Colonic mucosa (tissue), 4 donors: ENCODE data around the gene PADI6. TPM values are rescaled to one million over a fixed set of nuclear protein-coding genes. Genes with fewer than 3 reads are reported as not detected.
A peak's percentile ranks its signal among the peaks of the same experiment; 100 is the strongest.

Experiments
- DNase-seq: peaks from one replicate; pipeline ENCODE4 v3.0.0-alpha.2; 2020
- H3K27ac ChIP-seq: fragments of 200-600 bp; one replicate; pipeline ENCODE4 v1.8.0; 2021
- H3K27me3 ChIP-seq: fragments of 200-600 bp; one replicate; pipeline ENCODE4 v1.8.0; 2021
- H3K36me3 ChIP-seq: fragments of 200-600 bp; one replicate; pipeline ENCODE4 v1.8.0; 2021
- H3K4me1 ChIP-seq: fragments of 200-600 bp; one replicate; pipeline ENCODE4 v1.8.0; 2021; ENCODE audit warnings: mild to moderate bottlenecking
- H3K4me3 ChIP-seq: fragments of 200-600 bp; one replicate; pipeline ENCODE4 v1.8.0; 2021
- H3K9ac ChIP-seq, 2 donors: one replicate each; pipeline ENCODE4 v1.7.0; 2013; ENCODE audit warnings: control low read depth in 2 of 2, low read depth in 2 of 2, low read length in 2 of 2
- H3K9me3 ChIP-seq: fragments of 200-600 bp; one replicate; pipeline ENCODE4 v1.8.0; 2021
- intact Hi-C: fragments of 100-400 bp; cut with DNase I; formaldehyde crosslinking; loops from one replicate; pipeline ENCODE4 v1.14.1; 2022
- total RNA-seq, 2 donors: library from RNA; stranded (reverse); fragmentation: NEBNext Ultra II Directional in 1 of 2; extraction: Animal tissue kit (Norgen Biotek cat#: 25700) in 1 of 2; gene quantifications; one replicate each; pipeline ENCODE4 v1.2.1, GENCODE V29; 2021
- TF ChIP-seq, protein P1 (sequence below): fragments of 200-600 bp; IDR thresholded peaks from one replicate; pipeline ENCODE4 v1.8.0; 2022; ENCODE audit warnings: antibody characterized with exemption, mild to moderate bottlenecking
- donor health status: healthy.
- donor health status: DM: no; HTN: no; CAD: no.
- donor health status: DM: no; HTN: no; CAD: no.

PADI6 gene
- total RNA-seq, 2 donors from 2014 or later = not detected

DNA sequence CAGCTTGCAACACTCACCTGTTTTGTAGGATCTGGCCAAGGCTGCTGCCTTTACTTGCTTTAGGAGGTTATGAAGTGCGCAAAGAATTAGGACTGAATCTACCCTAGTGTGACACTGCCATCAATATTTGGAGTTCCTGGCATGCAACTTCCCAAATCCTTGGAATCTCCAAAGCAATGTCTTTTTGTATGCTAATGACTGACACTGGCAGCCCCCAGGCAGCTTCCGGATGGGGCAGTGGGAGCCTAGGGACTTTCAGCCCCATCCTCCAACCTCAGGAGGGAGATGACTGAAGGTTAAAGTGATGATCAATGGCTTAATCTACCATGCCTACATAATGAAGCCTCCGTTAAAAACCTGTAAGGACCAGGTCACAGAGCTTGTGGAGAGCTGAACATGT lies 62.0 kb downstream of the PADI6 start:
- H3K36me3 ChIP-seq = no peaks in the 10 kb centered on the region

DNA sequence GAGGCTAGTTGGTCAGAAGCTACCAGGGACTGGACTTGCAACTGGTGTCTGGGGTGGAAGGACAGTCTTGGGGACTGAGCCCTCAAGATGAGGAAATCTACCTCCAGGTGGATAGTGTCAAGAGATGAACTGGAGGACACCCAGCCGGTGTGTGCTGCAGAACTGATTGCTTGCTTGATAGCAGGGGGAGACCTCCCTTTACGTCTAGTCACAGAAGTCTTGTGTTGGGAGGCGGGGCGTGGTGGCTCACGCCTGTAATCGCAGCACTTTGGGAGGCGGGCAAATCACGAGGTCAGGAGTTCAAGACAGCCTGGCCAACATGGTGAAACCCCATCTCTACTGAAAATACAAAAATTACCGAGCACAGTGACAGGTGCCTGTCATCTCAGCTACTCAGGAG lies 62.6 kb downstream of the PADI6 start:
- Histone ChIP-seq H3K4me3 (no peak overlapping the region), H3K27ac (no peak overlapping the region), H3K27me3 (no peaks in the 10 kb centered on the region), H3K9me3 (no peaks in the 10 kb centered on the region), H3K36me3 (no peaks in the 10 kb centered on the region), H3K9ac (no peak overlapping the region), H3K4me1 (peaks cover 14% of the 10 kb centered on the region)
- DNase-seq = no peak
- intact Hi-C loops = no loop called here
- TF ChIP-seq, protein P1, sequence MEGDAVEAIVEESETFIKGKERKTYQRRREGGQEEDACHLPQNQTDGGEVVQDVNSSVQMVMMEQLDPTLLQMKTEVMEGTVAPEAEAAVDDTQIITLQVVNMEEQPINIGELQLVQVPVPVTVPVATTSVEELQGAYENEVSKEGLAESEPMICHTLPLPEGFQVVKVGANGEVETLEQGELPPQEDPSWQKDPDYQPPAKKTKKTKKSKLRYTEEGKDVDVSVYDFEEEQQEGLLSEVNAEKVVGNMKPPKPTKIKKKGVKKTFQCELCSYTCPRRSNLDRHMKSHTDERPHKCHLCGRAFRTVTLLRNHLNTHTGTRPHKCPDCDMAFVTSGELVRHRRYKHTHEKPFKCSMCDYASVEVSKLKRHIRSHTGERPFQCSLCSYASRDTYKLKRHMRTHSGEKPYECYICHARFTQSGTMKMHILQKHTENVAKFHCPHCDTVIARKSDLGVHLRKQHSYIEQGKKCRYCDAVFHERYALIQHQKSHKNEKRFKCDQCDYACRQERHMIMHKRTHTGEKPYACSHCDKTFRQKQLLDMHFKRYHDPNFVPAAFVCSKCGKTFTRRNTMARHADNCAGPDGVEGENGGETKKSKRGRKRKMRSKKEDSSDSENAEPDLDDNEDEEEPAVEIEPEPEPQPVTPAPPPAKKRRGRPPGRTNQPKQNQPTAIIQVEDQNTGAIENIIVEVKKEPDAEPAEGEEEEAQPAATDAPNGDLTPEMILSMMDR = no peak

More for the DNA sequence above, 62.0 kb downstream of the PADI6 start:
- H3K4me1 ChIP-seq = peaks cover 17% of the 10 kb centered on the region
- no peaks in the 10 kb centered on the region for H3K9me3 ChIP-seq
- DNase-seq = no peak
- no peak overlapping the region for H3K27ac ChIP-seq
- no peak overlapping the region for H3K9ac ChIP-seq
- H3K4me3 ChIP-seq = no peak overlapping the region
- intact Hi-C loops = no loop called here
- H3K27me3 ChIP-seq = no peaks in the 10 kb centered on the region
- TF ChIP-seq, protein P1 = no peak

DNA sequence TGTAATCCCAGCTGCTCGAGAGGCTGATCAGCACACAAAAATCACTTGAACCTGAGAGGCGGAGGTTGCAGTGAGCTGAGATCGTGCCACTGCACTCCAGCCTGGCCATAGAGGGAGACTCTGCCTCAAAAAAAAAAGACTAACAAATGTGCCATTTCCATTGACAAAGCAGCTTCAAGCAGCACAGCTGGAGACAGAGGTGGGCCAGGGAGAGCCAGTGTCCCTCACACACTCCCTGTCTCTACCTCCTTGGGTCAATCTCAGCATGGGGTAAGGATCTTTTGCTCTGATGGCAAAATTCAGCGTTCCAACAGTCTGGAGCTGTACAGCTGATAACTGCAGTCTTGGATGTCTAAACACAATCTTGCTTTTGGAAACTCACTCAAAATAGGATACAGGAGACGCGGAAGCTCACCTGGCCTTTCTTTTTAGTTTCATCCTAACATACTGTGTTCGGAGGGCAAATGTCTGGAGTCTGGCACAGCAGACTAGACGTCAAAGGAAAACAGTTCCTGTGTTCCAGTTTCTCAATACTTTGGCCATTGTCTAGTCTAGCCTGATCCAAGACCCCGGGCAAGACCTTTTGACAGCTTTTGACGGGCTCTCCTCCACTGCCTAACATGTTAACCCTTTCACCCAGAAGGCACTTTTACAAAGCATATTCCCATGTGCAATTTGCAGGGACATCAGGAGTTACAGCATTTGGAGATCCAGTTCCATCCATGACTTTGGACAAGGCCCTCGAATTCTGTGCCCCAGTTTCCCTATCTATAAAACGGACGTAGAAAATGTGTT lies 64.6 kb downstream of the PADI6 start:
- H3K9ac ChIP-seq = peak overlapping the region; percentile 56 to 68
- H3K9me3 ChIP-seq = no peaks in the 10 kb centered on the region
- no peak overlapping the region for H3K27ac ChIP-seq
- TF ChIP-seq, protein P1 = no peak
- intact Hi-C loops = no loop called here
- peaks cover 22% of the 10 kb centered on the region for H3K4me1 ChIP-seq
- H3K4me3 ChIP-seq = peak overlapping the region; percentile 82
- no peaks in the 10 kb centered on the region for H3K36me3 ChIP-seq
- H3K27me3 ChIP-seq = no peaks in the 10 kb centered on the region
- DNase-seq = no peak

DNA sequence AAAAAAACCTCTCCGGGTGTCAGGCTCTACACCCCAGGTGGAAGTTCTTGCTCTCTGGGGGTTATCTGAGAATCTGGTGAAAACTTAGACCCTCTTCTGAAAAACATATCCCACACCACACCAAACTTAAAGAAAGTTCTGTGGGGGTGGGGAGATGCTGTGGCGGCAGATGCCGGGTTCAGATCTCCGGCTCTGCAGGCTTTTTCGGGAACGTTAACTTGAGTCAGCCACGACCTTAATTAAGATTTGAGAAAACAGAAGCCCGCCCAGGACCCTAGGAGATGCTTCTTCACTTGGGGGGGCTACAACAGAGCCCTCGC lies 65.2 kb downstream of the PADI6 start:
- Histone ChIP-seq H3K9ac (peak overlapping the region; percentile 56 to 68), H3K27me3 (no peaks in the 10 kb centered on the region), H3K9me3 (no peaks in the 10 kb centered on the region), H3K27ac (no peak overlapping the region), H3K4me3 (peak overlapping the region; percentile 82), H3K4me1 (peaks cover 22% of the 10 kb centered on the region), H3K36me3 (no peaks in the 10 kb centered on the region)
- intact Hi-C loops = no loop called here
- no peak for DNase-seq
- TF ChIP-seq, protein P1 = no peak

DNA sequence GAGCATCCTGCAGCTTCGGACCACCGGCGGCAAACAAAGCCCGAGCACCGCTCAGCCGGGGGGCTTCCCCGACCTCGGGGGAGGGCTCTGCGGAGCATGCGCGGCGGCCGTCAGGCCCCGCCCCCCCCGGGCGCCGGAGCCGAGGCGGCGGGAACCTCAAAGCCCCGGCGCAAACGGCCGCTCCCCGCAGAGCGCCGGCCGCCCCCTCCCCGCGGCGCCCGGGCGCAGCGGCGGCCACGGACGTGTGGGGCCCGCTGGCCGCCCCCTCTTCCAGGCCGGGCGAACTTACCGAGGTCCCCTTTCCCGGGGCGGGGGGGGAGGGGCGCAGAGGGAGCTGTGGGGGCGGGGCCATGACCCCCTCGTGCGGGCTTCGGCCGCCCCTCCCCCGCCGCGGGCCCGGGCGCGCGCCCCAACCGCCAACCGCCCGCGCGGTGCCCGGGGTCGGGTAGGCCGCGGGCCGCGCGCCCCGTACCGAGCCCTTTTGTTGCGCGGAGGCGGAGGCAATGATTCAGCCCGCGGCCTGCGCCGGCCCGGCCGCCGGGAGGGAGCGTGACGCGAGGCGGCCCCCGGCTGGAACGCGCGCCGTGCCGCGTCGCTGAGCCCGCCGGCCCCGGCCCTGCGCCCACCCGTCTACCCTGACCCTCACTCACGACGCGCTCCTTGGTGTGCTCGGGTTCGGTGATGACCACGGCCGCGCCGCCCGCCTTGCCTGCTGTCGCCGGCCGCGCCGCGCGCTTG lies 65.8 kb downstream of the PADI6 start:
- Histone ChIP-seq H3K27ac (peak overlapping the region; percentile 87), H3K9me3 (no peaks in the 10 kb centered on the region), H3K36me3 (no peaks in the 10 kb centered on the region), H3K27me3 (no peaks in the 10 kb centered on the region), H3K9ac (peak overlapping the region; percentile 68 to 90), H3K4me1 (peaks cover 22% of the 10 kb centered on the region), H3K4me3 (peak overlapping the region; percentile 82)
- peak; percentile 38 for DNase-seq
- intact Hi-C loops = no loop called here
- TF ChIP-seq, protein P1 = no peak
